HepG2 (cell line): ENCODE data around the gene ZCCHC24. TPM values are rescaled to one million over a fixed set of nuclear protein-coding genes. Genes with fewer than 3 reads are reported as not detected.

Source experiments
- CTCF ChIP-seq: sonication (generic); formaldehyde crosslinking; IDR thresholded peaks from 2 replicates; pipeline ENCODE4 v1.5.0; 2020; ENCODE audit warnings: mild to moderate bottlenecking, missing genetic modification reagents, moderate library complexity
- DBP ChIP-seq: sonication (generic); formaldehyde crosslinking; IDR thresholded peaks from 2 replicates; pipeline ENCODE4 v1.4.0; 2020; ENCODE audit warnings: missing genetic modification reagents; ENCODE audit errors: not compliant biosample characterization
- KLF12 ChIP-seq: sonication (generic); formaldehyde crosslinking; IDR thresholded peaks from 2 replicates; pipeline ENCODE4 v1.4.0; 2020; ENCODE audit warnings: missing genetic modification reagents, borderline replicate concordance
- MAF1 ChIP-seq: sonication (generic); formaldehyde crosslinking; IDR thresholded peaks from 2 replicates; pipeline ENCODE4 v1.5.0; 2020; ENCODE audit warnings: missing genetic modification reagents, borderline replicate concordance
- MAX ChIP-seq: IDR thresholded peaks from 2 replicates; pipeline ENCODE4 v1.6.1; 2012; ENCODE audit warnings: inconsistent platforms
- RBFOX2 ChIP-seq: fragments of 200-400 bp; formaldehyde crosslinking; IDR thresholded peaks from 2 replicates; pipeline ENCODE4 v1.6.1; 2017; ENCODE audit warnings: low read depth, mild to moderate bottlenecking, low read length
- RFX3 ChIP-seq: IDR thresholded peaks from 2 replicates; pipeline ENCODE4 v1.6.1; 2016; ENCODE audit warnings: missing biosample characterization, missing genetic modification reagents
- RFXANK ChIP-seq: IDR thresholded peaks from 2 replicates; pipeline ENCODE4 v1.6.1; 2016
- STAT6 ChIP-seq: sonication (generic); formaldehyde crosslinking; IDR thresholded peaks from 2 replicates; pipeline ENCODE4 v1.4.0; 2020; ENCODE audit warnings: missing genetic modification reagents, mild to moderate bottlenecking, borderline replicate concordance
- ZBTB8A ChIP-seq: sonication (generic); formaldehyde crosslinking; IDR thresholded peaks from 2 replicates; pipeline ENCODE4 v1.4.0; 2020; ENCODE audit warnings: mild to moderate bottlenecking, low read depth, missing genetic modification reagents, borderline replicate concordance
- ZNF207 ChIP-seq: fragments of 450-650 bp; IDR thresholded peaks from 2 replicates; pipeline ENCODE4 v1.6.1; 2016; ENCODE audit warnings: antibody characterized with exemption, borderline replicate concordance
- ZNF276 ChIP-seq: sonication (generic); formaldehyde crosslinking; IDR thresholded peaks from 2 replicates; pipeline ENCODE4 v1.4.0; 2020; ENCODE audit warnings: mild to moderate bottlenecking, low read depth, missing genetic modification reagents
- ZNF317 ChIP-seq: sonication (generic); formaldehyde crosslinking; IDR thresholded peaks from 2 replicates; pipeline ENCODE4 v1.5.0; 2020; ENCODE audit warnings: mild to moderate bottlenecking, missing genetic modification reagents
- ZNF367 ChIP-seq: sonication (generic); formaldehyde crosslinking; IDR thresholded peaks from 2 replicates; pipeline ENCODE4 v1.4.0; 2020; ENCODE audit warnings: missing genetic modification reagents, borderline replicate concordance
- ZNF496 ChIP-seq: sonication (generic); formaldehyde crosslinking; IDR thresholded peaks from 2 replicates; pipeline ENCODE4 v1.8.1; 2023; ENCODE audit warnings: mild to moderate bottlenecking, moderate library complexity, missing genetic modification reagents; ENCODE audit not compliant: insufficient replicate concordance
- ZNF564 ChIP-seq: sonication (generic); formaldehyde crosslinking; IDR thresholded peaks from 2 replicates; pipeline ENCODE4 v1.8.1; 2023; ENCODE audit warnings: mild to moderate bottlenecking, missing genetic modification reagents
- ZNF567 ChIP-seq: sonication (generic); formaldehyde crosslinking; IDR thresholded peaks from 2 replicates; pipeline ENCODE4 v1.8.1; 2023; ENCODE audit warnings: mild to moderate bottlenecking, missing genetic modification reagents, borderline replicate concordance
- ZNF629 ChIP-seq: sonication (generic); formaldehyde crosslinking; conservative IDR thresholded peaks from 2 replicates; pipeline ENCODE4 v1.5.0; 2020; ENCODE audit warnings: missing genetic modification reagents
- ZNF775 ChIP-seq: sonication (generic); formaldehyde crosslinking; IDR thresholded peaks from 2 replicates; pipeline ENCODE4 v1.4.0; 2020; ENCODE audit warnings: missing genetic modification reagents, mild to moderate bottlenecking, moderate library complexity, borderline replicate concordance
- polyA plus RNA-seq, 8 experiments: library from polyadenylated mRNA; depleted of rRNA in 3 of 8; stranded (reverse) in 7 of 8; unstranded in 1 of 8; fragments of >200 nt; fragmentation: Illumina TruSeq in 4 of 8; extraction: Trizol in 4 of 8; gene quantifications; 2 replicates each; pipeline versions ENCODE4 v1.2.1 to v1.2.3, GENCODE V29; 2011 to 2016; ENCODE audit warnings: low read depth in 4 of 8, missing spikeins in 1 of 8, mixed read lengths in 1 of 8; ENCODE audit not compliant: insufficient read depth in 1 of 8
- total RNA-seq, 5 experiments: library from RNA; depleted of rRNA; stranded (reverse); fragments of >200 nt; fragmentation: Illumina TruSeq; extraction: Trizol; gene quantifications; 2 replicates each; pipeline ENCODE4 v1.2.3, GENCODE V29; 2016; ENCODE audit warnings: low read depth in 1 of 5

Gene ZCCHC24
- total and polyA plus RNA-seq, 2 of the 13 experiments (the other 11 are each of a cell fraction or from before 2014, with no cell fraction given) = 3.1 to 7.9 TPM

GRCh38 chr10:79335470-79336235, 109.8 kb downstream of the ZCCHC24 start (continued):
- peak; percentile 74; the same call in 1 of the 2 replicates for TF ChIP-seq STAT6 (CRISPR knock-in tag)
- no peak for TF ChIP-seq MAF1 (CRISPR knock-in tag)
- peak; percentile 85 for TF ChIP-seq MAX
- TF ChIP-seq ZNF276 (CRISPR knock-in tag) = no peak; the same call in 1 of the 2 replicates
- TF ChIP-seq RFX3 = no peak
- no peak for TF ChIP-seq DBP (CRISPR knock-in tag)
- peak; percentile 49 for TF ChIP-seq CTCF (CRISPR knock-in tag)
- no peak for TF ChIP-seq ZNF567 (CRISPR knock-in tag)
- TF ChIP-seq ZNF317 (CRISPR knock-in tag) = peak; percentile 82
- TF ChIP-seq ZNF367 (CRISPR knock-in tag) = no peak
- TF ChIP-seq ZNF629 (CRISPR knock-in tag) = no peak
- TF ChIP-seq RFXANK = no peak
- no peak for TF ChIP-seq ZNF775 (CRISPR knock-in tag)
- TF ChIP-seq ZNF496 (CRISPR knock-in tag) = no peak
- TF ChIP-seq ZNF207 = no peak
- no peak for TF ChIP-seq KLF12
- peak; percentile 37; the same call in 1 of the 2 replicates for TF ChIP-seq RBFOX2
- no peak for TF ChIP-seq ZBTB8A (CRISPR knock-in tag)
- peak; percentile 87; the same call in 1 of the 2 replicates for TF ChIP-seq ZNF564 (CRISPR knock-in tag)
